ENCODE measurements around the gene DCAF6.

Gene DCAF6

DNA sequence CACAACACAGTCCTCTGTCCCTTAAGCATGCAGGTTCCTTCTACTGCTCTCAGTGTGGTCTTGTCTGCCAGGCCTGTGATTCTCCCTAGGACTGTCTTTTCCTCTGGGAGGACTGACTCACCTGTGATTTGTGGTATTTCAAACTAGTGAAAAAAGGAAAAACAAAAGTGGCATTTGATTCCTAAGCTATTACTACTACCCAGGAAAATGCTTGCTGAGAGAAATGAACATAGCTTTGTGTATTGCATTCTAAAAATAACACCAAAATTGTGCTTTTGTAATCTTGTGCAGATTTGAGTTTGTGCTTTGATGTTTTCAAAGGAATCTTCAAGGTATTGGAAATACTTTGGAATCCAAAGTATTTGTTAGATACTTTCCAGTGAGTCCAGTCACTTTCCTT, 143.3 kb downstream of the DCAF6 start:
- H3K4me3 ChIP-seq (ENCODE audit: control insufficient read depth, low read depth, low read length), result no peak overlapping the region
- DNase-seq (ENCODE audit: low read depth), result peak; percentile 66
- TF ChIP-seq, protein P1, sequence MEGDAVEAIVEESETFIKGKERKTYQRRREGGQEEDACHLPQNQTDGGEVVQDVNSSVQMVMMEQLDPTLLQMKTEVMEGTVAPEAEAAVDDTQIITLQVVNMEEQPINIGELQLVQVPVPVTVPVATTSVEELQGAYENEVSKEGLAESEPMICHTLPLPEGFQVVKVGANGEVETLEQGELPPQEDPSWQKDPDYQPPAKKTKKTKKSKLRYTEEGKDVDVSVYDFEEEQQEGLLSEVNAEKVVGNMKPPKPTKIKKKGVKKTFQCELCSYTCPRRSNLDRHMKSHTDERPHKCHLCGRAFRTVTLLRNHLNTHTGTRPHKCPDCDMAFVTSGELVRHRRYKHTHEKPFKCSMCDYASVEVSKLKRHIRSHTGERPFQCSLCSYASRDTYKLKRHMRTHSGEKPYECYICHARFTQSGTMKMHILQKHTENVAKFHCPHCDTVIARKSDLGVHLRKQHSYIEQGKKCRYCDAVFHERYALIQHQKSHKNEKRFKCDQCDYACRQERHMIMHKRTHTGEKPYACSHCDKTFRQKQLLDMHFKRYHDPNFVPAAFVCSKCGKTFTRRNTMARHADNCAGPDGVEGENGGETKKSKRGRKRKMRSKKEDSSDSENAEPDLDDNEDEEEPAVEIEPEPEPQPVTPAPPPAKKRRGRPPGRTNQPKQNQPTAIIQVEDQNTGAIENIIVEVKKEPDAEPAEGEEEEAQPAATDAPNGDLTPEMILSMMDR (conservative IDR thresholded peaks at IDR 0.05; ENCODE audit: control insufficient read depth, insufficient read depth, low read depth, low read length), result no peak

GRCh38 chr1:168081373-168082007, 145.0 kb downstream of the DCAF6 start:
- DNase-seq (ENCODE audit: low read depth), result peak; percentile 97
- H3K4me3 ChIP-seq (ENCODE audit: control insufficient read depth, low read depth, low read length), result no peak overlapping the region
- TF ChIP-seq, protein P1 (conservative IDR thresholded peaks at IDR 0.05; ENCODE audit: control insufficient read depth, insufficient read depth, low read depth, low read length), result no peak

DNA sequence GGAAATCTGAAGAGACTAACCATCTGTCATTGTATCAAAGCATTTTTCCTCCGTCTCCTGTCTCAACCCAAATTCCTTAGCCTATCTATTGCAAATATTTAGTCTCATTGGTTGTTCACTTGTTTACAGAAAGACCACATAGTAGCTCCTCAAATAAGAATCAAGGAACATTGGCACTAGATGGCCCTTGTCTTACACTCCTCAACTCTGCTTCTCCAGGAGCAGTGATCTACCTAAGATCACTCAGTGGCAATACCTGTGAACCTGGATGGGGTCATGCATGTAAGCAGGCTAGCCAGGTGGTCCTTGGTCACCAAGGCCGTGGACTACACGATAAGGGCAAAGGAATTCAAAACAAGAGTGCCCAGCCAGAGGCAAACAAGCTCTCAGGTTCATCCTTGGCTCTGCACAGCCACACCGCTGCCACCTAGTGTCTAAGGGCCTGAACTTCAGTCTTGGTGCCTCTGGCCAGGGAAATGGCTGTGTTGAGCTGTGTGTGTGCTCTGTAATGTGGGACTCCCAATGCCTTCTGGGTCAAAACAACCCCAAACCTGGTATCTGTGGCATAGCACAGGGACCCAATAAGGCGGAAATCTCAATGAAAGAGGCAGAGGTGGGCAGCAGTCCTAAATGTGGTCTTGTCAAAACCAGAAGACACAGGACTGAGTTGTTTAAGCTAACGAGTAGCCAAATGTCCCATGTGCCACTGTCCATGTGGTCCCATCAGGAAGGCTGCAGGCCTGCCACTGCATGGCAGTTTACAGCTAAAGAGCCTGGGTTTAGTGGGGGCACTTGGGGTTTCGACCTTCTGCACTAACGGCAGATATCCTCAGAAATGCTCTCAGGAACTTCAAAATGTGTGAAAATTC, 145.8 kb downstream of the DCAF6 start:
- TF ChIP-seq, protein P1 (conservative IDR thresholded peaks at IDR 0.05; ENCODE audit: control insufficient read depth, insufficient read depth, low read depth, low read length), result peak; percentile 98
- H3K4me3 ChIP-seq (ENCODE audit: control insufficient read depth, low read depth, low read length), result no peak overlapping the region
- peak; percentile 85 for DNase-seq (ENCODE audit: low read depth)

GRCh38 chr1:168083456-168084325, 147.2 kb downstream of the DCAF6 start:
- DNase-seq (ENCODE audit: low read depth), result no peak
- TF ChIP-seq, protein P1 (conservative IDR thresholded peaks at IDR 0.05; ENCODE audit: control insufficient read depth, insufficient read depth, low read depth, low read length), result no peak
- H3K4me3 ChIP-seq (ENCODE audit: control insufficient read depth, low read depth, low read length), result no peak overlapping the region

DNA sequence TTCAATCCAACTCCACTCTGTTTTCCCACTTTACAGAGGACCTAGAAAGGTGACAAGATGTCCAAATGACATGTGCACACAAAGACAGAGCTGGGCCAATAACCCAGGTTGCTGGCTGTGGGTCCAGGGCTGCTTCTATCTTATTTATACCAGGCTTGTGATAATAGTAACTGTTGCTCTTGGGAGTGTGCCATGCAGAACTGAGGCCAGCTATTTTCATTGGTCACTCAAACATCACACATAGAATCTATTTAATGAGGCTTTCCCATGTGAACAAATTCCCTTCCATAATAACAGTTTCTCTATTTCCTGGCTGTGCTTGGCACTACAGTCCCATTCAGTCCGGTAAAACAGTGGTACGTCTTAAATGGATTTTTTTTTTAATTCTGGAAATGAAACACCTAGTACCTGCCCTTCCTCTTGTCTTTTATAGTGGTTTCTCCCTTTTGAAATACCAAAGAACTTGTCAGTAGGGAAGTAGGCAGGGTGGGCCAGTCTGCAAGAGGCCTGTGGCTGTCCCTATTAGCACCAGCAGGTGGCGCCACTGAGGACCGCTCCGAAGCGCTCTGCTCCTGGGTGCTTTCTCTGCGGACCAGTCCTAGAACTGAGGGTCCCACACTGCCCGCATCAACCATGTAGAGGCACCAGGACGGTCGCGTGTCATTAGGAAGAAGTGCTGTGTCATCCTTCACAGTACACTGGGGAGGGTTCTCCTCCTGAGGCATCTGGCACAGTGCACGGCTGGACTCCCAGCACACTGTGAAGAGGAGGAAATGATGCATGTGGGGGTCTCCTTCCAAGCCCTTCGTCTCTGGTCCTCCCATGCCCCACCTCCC, 148.1 kb downstream of the DCAF6 start:
- DNase-seq (ENCODE audit: low read depth), result peak; percentile 53
- H3K4me3 ChIP-seq (ENCODE audit: control insufficient read depth, low read depth, low read length), result no peak overlapping the region
- TF ChIP-seq, protein P1 (conservative IDR thresholded peaks at IDR 0.05; ENCODE audit: control insufficient read depth, insufficient read depth, low read depth, low read length), result peak; percentile 88
